GM19452 (cell line): Measurements from ENCODE around the gene ADRB1.

Experiments
- ATAC-seq: cut with Tn5 transposase; IDR thresholded peaks from one replicate; pipeline ENCODE4 v1.9.1; 2021; ENCODE audit not compliant: unreplicated experiment

Gene ADRB1

GRCh38 chr10:114025611-114026130 lies 18.0 kb upstream of the ADRB1 start:
- ATAC-seq: no peak

GRCh38 chr10:114026189-114027040 lies 17.3 kb upstream of the ADRB1 start:
- ATAC-seq: no peak

- ATAC-seq: no peak
These were observed 16.6 kb upstream of the ADRB1 start for GRCh38 chr10:114027041-114027394.

- ATAC-seq: no peak
These were observed 15.7 kb upstream of the ADRB1 start for GRCh38 chr10:114027951-114028350.

- ATAC-seq: no peak
These were observed 15.2 kb upstream of the ADRB1 start for GRCh38 chr10:114028425-114028824.

- no peak for ATAC-seq
These were observed 14.0 kb upstream of the ADRB1 start for GRCh38 chr10:114029655-114030054.

GRCh38 chr10:114030140-114030539 lies 13.5 kb upstream of the ADRB1 start:
- ATAC-seq: no peak

- ATAC-seq: no peak
These were observed 12.3 kb upstream of the ADRB1 start for GRCh38 chr10:114031073-114031972.

GRCh38 chr10:114033566-114033965 lies 10.1 kb upstream of the ADRB1 start:
- ATAC-seq: no peak

GRCh38 chr10:114034923-114035645 lies 8.6 kb upstream of the ADRB1 start:
- ATAC-seq: no peak

GRCh38 chr10:114035791-114036190 lies 7.9 kb upstream of the ADRB1 start:
- ATAC-seq: no peak

- ATAC-seq: no peak
These were observed 4.8 kb upstream of the ADRB1 start for GRCh38 chr10:114038819-114039218.

GRCh38 chr10:114041166-114041565 lies 2.5 kb upstream of the ADRB1 start:
- ATAC-seq: no peak

- peak; percentile 47 for ATAC-seq
These were observed 653 bp upstream of the ADRB1 start for GRCh38 chr10:114042895-114043531.

- ATAC-seq: no peak
These were observed 825 bp downstream of the ADRB1 start for GRCh38 chr10:114044247-114045135.

- ATAC-seq: no peak
These were observed 1.7 kb downstream of the ADRB1 start for GRCh38 chr10:114045136-114046086.

GRCh38 chr10:114046087-114046458 lies 2.4 kb downstream of the ADRB1 start:
- ATAC-seq: no peak

- no peak for ATAC-seq
These were observed 4.8 kb downstream of the ADRB1 start for GRCh38 chr10:114048472-114048871.

- ATAC-seq: no peak
These were observed 8.0 kb downstream of the ADRB1 start for GRCh38 chr10:114051714-114052113.
